PFSK-1 (cell line): ENCODE measurements around the gene RGS7.

ENCODE experiments used
- FOXP2 ChIP-seq: optimal IDR thresholded peaks from 2 replicates; pipeline ENCODE3; 2011; ENCODE audit warnings: borderline replicate concordance, control low read depth, inconsistent platforms; ENCODE audit not compliant: insufficient read depth; ENCODE audit errors: extremely low read length, extremely low read depth
- POLR2AphosphoS5 ChIP-seq: IDR thresholded peaks from 2 replicates; pipeline ENCODE4 v1.6.1; 2012; ENCODE audit warnings: low read depth, mild to moderate bottlenecking, control low read depth, low read length, moderate library complexity
- SIN3A ChIP-seq: IDR thresholded peaks from 2 replicates; pipeline ENCODE4 v1.6.1; 2012; ENCODE audit warnings: mild to moderate bottlenecking, low read length, moderate library complexity, borderline replicate concordance; ENCODE audit not compliant: insufficient read depth
- TAF1 ChIP-seq: IDR thresholded peaks from 2 replicates; pipeline ENCODE4 v1.6.1; 2012; ENCODE audit warnings: low read length, control low read depth, borderline replicate concordance; ENCODE audit not compliant: insufficient read depth
- TF ChIP-seq, protein P1 (sequence below), 2 experiments: IDR thresholded peaks; 2 replicates each; pipeline versions ENCODE4 v1.6.1 to v1.8.0; 2011 to 2012; ENCODE audit warnings: low read depth in 2 of 2, low read length in 2 of 2, control low read depth in 1 of 2, inconsistent platforms in 1 of 2, mild to moderate bottlenecking in 1 of 2, moderate library complexity in 1 of 2; ENCODE audit not compliant: insufficient read depth in 1 of 2

Gene RGS7

DNA sequence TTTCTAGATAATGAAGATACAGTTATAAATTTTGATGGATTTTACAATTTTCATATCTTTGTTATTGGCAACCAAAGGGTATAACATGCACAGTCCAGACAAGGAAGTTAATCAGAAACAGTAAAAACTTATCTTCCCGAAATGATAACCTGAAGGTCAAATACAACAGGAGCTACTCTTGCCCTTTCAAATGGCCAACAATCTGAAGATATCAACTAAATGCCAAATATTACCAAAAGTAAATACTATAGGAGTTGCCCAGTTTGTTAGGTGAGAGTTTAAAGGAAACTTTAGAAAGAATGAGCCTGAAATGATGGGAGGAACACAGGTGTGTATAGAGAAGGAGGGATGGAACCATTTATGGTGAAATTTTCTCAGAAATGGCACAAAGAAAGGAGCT is 153.2 kb downstream of the RGS7 start:
- TF ChIP-seq POLR2AphosphoS5, result no peak
- TF ChIP-seq, protein P1, sequence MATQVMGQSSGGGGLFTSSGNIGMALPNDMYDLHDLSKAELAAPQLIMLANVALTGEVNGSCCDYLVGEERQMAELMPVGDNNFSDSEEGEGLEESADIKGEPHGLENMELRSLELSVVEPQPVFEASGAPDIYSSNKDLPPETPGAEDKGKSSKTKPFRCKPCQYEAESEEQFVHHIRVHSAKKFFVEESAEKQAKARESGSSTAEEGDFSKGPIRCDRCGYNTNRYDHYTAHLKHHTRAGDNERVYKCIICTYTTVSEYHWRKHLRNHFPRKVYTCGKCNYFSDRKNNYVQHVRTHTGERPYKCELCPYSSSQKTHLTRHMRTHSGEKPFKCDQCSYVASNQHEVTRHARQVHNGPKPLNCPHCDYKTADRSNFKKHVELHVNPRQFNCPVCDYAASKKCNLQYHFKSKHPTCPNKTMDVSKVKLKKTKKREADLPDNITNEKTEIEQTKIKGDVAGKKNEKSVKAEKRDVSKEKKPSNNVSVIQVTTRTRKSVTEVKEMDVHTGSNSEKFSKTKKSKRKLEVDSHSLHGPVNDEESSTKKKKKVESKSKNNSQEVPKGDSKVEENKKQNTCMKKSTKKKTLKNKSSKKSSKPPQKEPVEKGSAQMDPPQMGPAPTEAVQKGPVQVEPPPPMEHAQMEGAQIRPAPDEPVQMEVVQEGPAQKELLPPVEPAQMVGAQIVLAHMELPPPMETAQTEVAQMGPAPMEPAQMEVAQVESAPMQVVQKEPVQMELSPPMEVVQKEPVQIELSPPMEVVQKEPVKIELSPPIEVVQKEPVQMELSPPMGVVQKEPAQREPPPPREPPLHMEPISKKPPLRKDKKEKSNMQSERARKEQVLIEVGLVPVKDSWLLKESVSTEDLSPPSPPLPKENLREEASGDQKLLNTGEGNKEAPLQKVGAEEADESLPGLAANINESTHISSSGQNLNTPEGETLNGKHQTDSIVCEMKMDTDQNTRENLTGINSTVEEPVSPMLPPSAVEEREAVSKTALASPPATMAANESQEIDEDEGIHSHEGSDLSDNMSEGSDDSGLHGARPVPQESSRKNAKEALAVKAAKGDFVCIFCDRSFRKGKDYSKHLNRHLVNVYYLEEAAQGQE (IDR thresholded peaks at IDR 0.05; ENCODE audit: insufficient read depth in 1 of 2, low read depth in 2 of 2, low read length in 2 of 2), result no peak
- TF ChIP-seq TAF1, result no peak
- no peak for TF ChIP-seq SIN3A
- no peak for TF ChIP-seq FOXP2

DNA sequence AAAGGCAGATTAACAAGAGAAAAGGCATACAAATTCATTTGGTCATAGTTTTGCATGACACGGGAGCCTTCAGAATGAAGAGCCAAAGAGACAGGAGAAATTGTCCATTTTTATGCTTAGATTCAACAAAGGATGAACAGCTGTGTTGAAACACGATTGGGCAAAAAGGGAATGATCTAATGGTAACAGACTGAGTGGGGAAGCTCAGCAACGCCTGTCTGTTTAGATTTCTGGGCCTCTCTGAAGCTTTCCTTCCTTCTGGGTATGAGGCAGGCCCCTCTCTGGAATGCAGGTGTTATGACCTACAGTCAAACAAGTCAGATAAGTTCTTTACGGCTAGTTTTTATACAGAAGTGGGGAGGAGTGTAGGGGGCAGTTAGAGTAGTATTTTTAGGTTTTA is 154.6 kb downstream of the RGS7 start:
- TF ChIP-seq, protein P1 (IDR thresholded peaks at IDR 0.05; ENCODE audit: insufficient read depth in 1 of 2, low read depth in 2 of 2, low read length in 2 of 2), result no peak
- TF ChIP-seq TAF1 (no peak), FOXP2 (no peak), SIN3A (no peak), POLR2AphosphoS5 (no peak)

DNA sequence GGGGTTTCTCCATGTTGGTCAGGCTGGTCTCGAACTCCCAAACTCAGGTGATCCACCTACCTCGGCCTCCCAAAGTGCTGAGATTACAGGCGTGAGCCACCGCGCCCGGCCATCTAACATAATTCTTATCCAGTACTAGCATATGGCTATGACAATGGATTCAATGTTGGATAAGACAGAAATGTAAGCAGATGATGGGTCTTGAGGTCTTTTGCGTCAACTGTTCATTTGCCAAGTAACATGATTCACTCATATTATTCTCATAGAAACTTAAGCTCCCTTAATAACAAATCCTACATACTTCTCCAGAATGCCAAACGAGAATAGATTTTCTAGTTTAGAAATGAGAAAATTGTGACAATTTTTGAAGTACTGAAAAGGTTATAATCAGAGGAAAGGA is 170.3 kb downstream of the RGS7 start:
- TF ChIP-seq SIN3A (no peak), POLR2AphosphoS5 (no peak), TAF1 (no peak), FOXP2 (no peak)
- TF ChIP-seq, protein P1 (IDR thresholded peaks at IDR 0.05; ENCODE audit: insufficient read depth in 1 of 2, low read depth in 2 of 2, low read length in 2 of 2), result no peak

DNA sequence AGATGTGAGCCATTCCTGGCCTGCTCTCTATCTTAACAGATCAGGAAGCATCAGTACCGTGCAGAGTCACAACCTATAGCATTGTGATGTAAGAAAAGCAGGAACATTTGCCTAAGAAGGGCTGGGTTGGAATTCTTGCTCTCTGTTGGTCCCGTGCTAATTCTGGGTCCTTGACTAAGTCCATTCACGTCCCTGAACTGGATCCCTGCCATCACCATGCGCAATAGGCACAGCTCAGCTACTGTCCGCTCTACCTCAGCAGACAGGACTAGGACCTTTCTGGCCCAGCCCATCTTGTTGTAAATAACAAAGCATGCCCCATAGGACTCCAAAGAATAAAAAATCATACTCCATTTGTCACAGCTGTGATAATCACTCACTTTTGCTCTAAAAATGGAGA is 175.0 kb downstream of the RGS7 start:
- TF ChIP-seq TAF1 (no peak), POLR2AphosphoS5 (no peak), SIN3A (no peak), FOXP2 (no peak)

DNA sequence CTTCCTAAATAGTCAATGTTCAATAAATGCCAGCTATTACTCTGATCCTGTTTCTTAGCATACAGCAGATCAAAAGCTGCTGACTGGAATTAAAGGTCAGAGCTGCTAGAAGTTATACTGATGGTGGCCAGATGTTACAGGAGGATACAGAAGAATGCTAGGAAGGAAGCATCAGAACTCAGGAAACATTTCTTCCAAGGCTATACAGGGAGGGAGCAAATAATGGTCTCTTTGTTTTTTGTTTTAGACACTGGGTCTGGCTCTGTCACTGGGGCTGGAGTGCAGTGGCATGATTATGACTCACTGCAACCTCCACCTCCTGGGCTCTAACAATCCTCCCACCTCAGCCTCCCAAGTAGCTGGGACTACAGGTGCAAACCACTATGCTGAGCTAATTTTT is 175.5 kb downstream of the RGS7 start:
- TF ChIP-seq, protein P1 (IDR thresholded peaks at IDR 0.05; ENCODE audit: insufficient read depth in 1 of 2, low read depth in 2 of 2, low read length in 2 of 2), result no peak
- no peak for TF ChIP-seq POLR2AphosphoS5
- no peak for TF ChIP-seq SIN3A
- TF ChIP-seq TAF1, result no peak
- no peak for TF ChIP-seq FOXP2
